Esophagus muscularis mucosa (tissue), 4 donors: ENCODE results near the gene PER3. TPM values are rescaled to one million over a fixed set of nuclear protein-coding genes. Genes with fewer than 3 reads are reported as not detected.

Experiments
- DNase-seq: peaks from one replicate; pipeline ENCODE4 v3.0.0-alpha.2; 2017; ENCODE audit errors: extremely low spot score
- H3K27ac ChIP-seq, 4 donors: fragments of 200-600 bp; sonication (generic); replicated peaks in 1 of 4; 1 replicate in 3 of 4; 2 replicates in 1 of 4; pipeline ENCODE4 v1.5.1; 2016 to 2019; ENCODE audit warnings: mild to moderate bottlenecking in 1 of 4
- H3K27me3 ChIP-seq, 4 donors: fragments of 200-600 bp; sonication (generic); one replicate each; pipeline versions ENCODE4 v1.5.1 to v1.6.0; 2016 to 2019
- H3K36me3 ChIP-seq, 4 donors: fragments of 200-600 bp; sonication (generic); one replicate each; pipeline ENCODE4 v1.5.1; 2016 to 2019
- H3K4me1 ChIP-seq, 4 donors: fragments of 200-600 bp; sonication (generic); one replicate each; pipeline ENCODE4 v1.5.1; 2016 to 2019
- H3K4me3 ChIP-seq, 4 donors: fragments of 200-600 bp; sonication (generic); 1 replicate in 2 of 4; 2 replicates in 2 of 4; pipeline ENCODE4 v1.5.1; 2016 to 2019; ENCODE audit warnings: mild to moderate bottlenecking in 4 of 4, moderate library complexity in 1 of 4
- H3K9me3 ChIP-seq, 4 donors: fragments of 200-600 bp; sonication (generic); 1 replicate in 3 of 4; 2 replicates in 1 of 4; pipeline ENCODE4 v1.5.1; 2016 to 2019
- CTCF ChIP-seq, 3 experiments: fragments of 200-600 bp in 2 of 3; fragments of 450-650 bp in 1 of 3; sonication (generic) in 2 of 3; IDR thresholded peaks; one replicate each; pipeline ENCODE4 v1.5.1; 2017 to 2019; ENCODE audit warnings: antibody characterized with exemption in 3 of 3, mild to moderate bottlenecking in 2 of 3, moderate library complexity in 1 of 3
- EP300 ChIP-seq: sonication (generic); formaldehyde crosslinking; IDR thresholded peaks from one replicate; pipeline ENCODE4 v1.6.1; 2017; ENCODE audit warnings: antibody characterized with exemption
- POLR2A ChIP-seq: fragments of 450-650 bp; IDR thresholded peaks from one replicate; pipeline ENCODE4 v1.6.1; 2017; ENCODE audit warnings: antibody characterized with exemption, moderate library complexity, mild to moderate bottlenecking, low read depth
- POLR2AphosphoS5 ChIP-seq, 2 donors: sonication (generic); formaldehyde crosslinking; IDR thresholded peaks; one replicate each; pipeline ENCODE4 v1.6.1; 2017; ENCODE audit warnings: antibody characterized with exemption in 2 of 2
- WGBS: methylation state at CpG from one replicate; pipeline ENCODE4 v1.1.5; 2018; 5-methylcytosine and 5-hydroxymethylcytosine counted together
- intact Hi-C: fragments of 100-400 bp; cut with DNase I; formaldehyde crosslinking; loops from one replicate; pipeline ENCODE4 v1.15.1; 2023
- total RNA-seq, 4 donors: library from RNA; depleted of rRNA; stranded (reverse); fragments of >200 nt; gene quantifications; one replicate each; pipeline versions ENCODE4 v1.1.0 to v1.2.1, GENCODE V29; 2016

PER3 gene
- total RNA-seq, 4 donors from 2014 or later: 25.8 to 45.8 (median 42.6) TPM

- Histone ChIP-seq H3K27ac (peak within 1 kb of the TSS; percentile 91 to 96 (median 93)), H3K4me3 (peak within 1 kb of the TSS; percentile 82 to 99 (median 90)), H3K27me3 (no peaks in the 10 kb centered on the region), H3K36me3 (peaks cover 3 to 30% (median 4%) of the 10 kb centered on the region in 4 donors), H3K9me3 (no peaks in the 10 kb centered on the region), H3K4me1 (peaks cover 11 to 30% (median 26%) of the 10 kb centered on the region in 4 donors)
- peak; percentile 97 for DNase-seq
- intact Hi-C loops: no loop called here
- under 1% methylated on average over 18 of the region's 97 CpGs for WGBS
- TF ChIP-seq EP300: no peak
- TF ChIP-seq CTCF (IDR thresholded peaks at IDR 0.05): no peak
- peak; percentile 83 to 91 for TF ChIP-seq POLR2AphosphoS5 (IDR thresholded peaks at IDR 0.05)
- TF ChIP-seq POLR2A: no peak
Measured at GRCh38 chr1:7770997-7771822, 12.9 kb upstream of the PER3 start, which contains the start of gene VAMP3. TSS of gene VAMP3 (plus strand) at chr1:7771296. CDS start at chr1:7771384, 88 bp downstream.

- H3K27me3 ChIP-seq: no peaks in the 10 kb centered on the region
Measured at GRCh38 chr1:7771823-7772299, 12.2 kb upstream of the PER3 start.

GRCh38 chr1:7777591-7777990 lies 6.5 kb upstream of the PER3 start:
- Histone ChIP-seq H3K27ac (no peak overlapping the region), H3K4me1 (peaks cover 3 to 26% (median 15%) of the 10 kb centered on the region in 4 donors), H3K9me3 (no peaks in the 10 kb centered on the region), H3K4me3 (no peak overlapping the region), H3K36me3 (peaks cover 40 to 84% (median 47%) of the 10 kb centered on the region in 4 donors), H3K27me3 (no peaks in the 10 kb centered on the region)
- no peak for TF ChIP-seq POLR2AphosphoS5 (IDR thresholded peaks at IDR 0.05)
- WGBS: 68% methylated on average over 3 of the region's 3 CpGs
- DNase-seq: no peak
- intact Hi-C loops: no loop called here

More at GRCh38 chr1:7771823-7772299, 12.2 kb upstream of the PER3 start:
- no peak for DNase-seq
- peaks cover 4 to 37% (median 5%) of the 10 kb centered on the region in 4 donors for H3K36me3 ChIP-seq
- H3K4me1 ChIP-seq: peaks cover 11 to 30% (median 26%) of the 10 kb centered on the region in 4 donors
- no peaks in the 10 kb centered on the region for H3K9me3 ChIP-seq
- peak overlapping the region; percentile 91 to 96 (median 93) for H3K27ac ChIP-seq
- H3K4me3 ChIP-seq: peak overlapping the region; percentile 82 to 99 (median 90)
- TF ChIP-seq EP300 (no peak), POLR2A (no peak), CTCF (IDR thresholded peaks at IDR 0.05) (no peak), POLR2AphosphoS5 (IDR thresholded peaks at IDR 0.05) (no peak)
- intact Hi-C loops: no loop called here
- WGBS: 22% methylated on average over 12 of the region's 12 CpGs

GRCh38 chr1:7778133-7778628 lies 5.9 kb upstream of the PER3 start:
- H3K27ac ChIP-seq: no peak overlapping the region
- no peaks in the 10 kb centered on the region for H3K27me3 ChIP-seq
- intact Hi-C loops: no loop called here
- WGBS: 91% methylated on average over 4 of the region's 4 CpGs
- H3K4me3 ChIP-seq: no peak overlapping the region
- TF ChIP-seq EP300 (no peak), POLR2AphosphoS5 (IDR thresholded peaks at IDR 0.05) (no peak), POLR2A (no peak), CTCF (IDR thresholded peaks at IDR 0.05) (no peak)
- H3K4me1 ChIP-seq: peaks cover 3 to 26% (median 15%) of the 10 kb centered on the region in 4 donors
- no peaks in the 10 kb centered on the region for H3K9me3 ChIP-seq
- DNase-seq: no peak
- peaks cover 40 to 79% (median 47%) of the 10 kb centered on the region in 4 donors for H3K36me3 ChIP-seq

- 91% methylated on average over 9 of the region's 9 CpGs for WGBS
- Histone ChIP-seq H3K27me3 (no peaks in the 10 kb centered on the region), H3K9me3 (no peaks in the 10 kb centered on the region), H3K36me3 (peaks cover 36 to 57% (median 46%) of the 10 kb centered on the region in 4 donors), H3K27ac (peak overlapping the region in 1 of 4 donors; percentile 96), H3K4me1 (peaks cover 14 to 28% (median 27%) of the 10 kb centered on the region in 4 donors), H3K4me3 (no peak overlapping the region)
- DNase-seq: no peak
- TF ChIP-seq EP300: no peak
- no peak for TF ChIP-seq POLR2AphosphoS5 (IDR thresholded peaks at IDR 0.05)
- TF ChIP-seq POLR2A: no peak
- TF ChIP-seq CTCF (IDR thresholded peaks at IDR 0.05): no peak
- intact Hi-C loops: no loop called here
Measured at GRCh38 chr1:7780976-7781375, 3.1 kb upstream of the PER3 start.
